Calu3 (cell line): ENCODE measurements around the gene ANKRD22. TPM values are rescaled to one million over a fixed set of nuclear protein-coding genes. Genes with fewer than 3 reads are reported as not detected.

Experiments
- BruUV-seq: library from RNA; stranded (reverse); fragments of 400-500 nt; replicated peaks from 2 replicates; lab custom pipeline; 2021; lab: Mats Ljungman, UMichigan
- CTCF ChIA-PET: fragments of 300-600 bp; sonication (Branson Sonifier 250); formaldehyde crosslinking; loops from one replicate; lab custom pipeline; 2022; ENCODE audit warnings: antibody characterized with exemption; lab: Charles Lee
- DNase-seq: peaks from one replicate; pipeline ENCODE4 v3.0.0; 2022
- H3K27ac Mint-ChIP-seq: one replicate; pipeline ENCODE4 v1.8.0; 2022; ENCODE audit warnings: mixed read lengths; ENCODE audit not compliant: unreplicated experiment
- H3K27me3 Mint-ChIP-seq: one replicate; pipeline ENCODE4 v1.8.0; 2022; ENCODE audit warnings: mixed read lengths; ENCODE audit not compliant: unreplicated experiment
- H3K36me3 Mint-ChIP-seq: one replicate; pipeline ENCODE4 v1.8.0; 2022; ENCODE audit warnings: mild to moderate bottlenecking, moderate library complexity, mixed read lengths; ENCODE audit not compliant: insufficient read depth, unreplicated experiment
- H3K4me1 Mint-ChIP-seq: one replicate; pipeline ENCODE4 v1.8.0; 2022; ENCODE audit warnings: mild to moderate bottlenecking, low read depth, mixed read lengths; ENCODE audit not compliant: unreplicated experiment
- H3K4me3 Mint-ChIP-seq: one replicate; pipeline ENCODE4 v1.8.0; 2022; ENCODE audit warnings: mild to moderate bottlenecking, low read depth, moderate library complexity, mixed read lengths; ENCODE audit not compliant: unreplicated experiment
- H3K9me3 Mint-ChIP-seq: one replicate; pipeline ENCODE4 v1.8.0; 2022; ENCODE audit warnings: low read depth, mixed read lengths; ENCODE audit not compliant: unreplicated experiment
- intact Hi-C: fragments of 100-400 bp; cut with micrococcal nuclease; formaldehyde crosslinking; loops from one replicate; pipeline ENCODE4 v1.10.0; 2022; ENCODE audit not compliant: unreplicated experiment
- total RNA-seq: library from RNA; stranded (reverse); gene quantifications from 2 replicates; pipeline ENCODE4 v1.2.3, GENCODE V29; 2022
- TF ChIP-seq, protein P1 (sequence below): fragments of 200-600 bp; IDR thresholded peaks from one replicate; pipeline ENCODE4 v1.8.0; 2022; ENCODE audit warnings: antibody characterized with exemption; ENCODE audit not compliant: unreplicated experiment

ANKRD22 gene
- total RNA-seq, 1 experiment from 2014 or later: 20.6 TPM

GRCh38 chr10:88880282-88881076, 28.8 kb upstream of the ANKRD22 start:
- intact Hi-C loops: loop anchor here (5.0 kb wide), 1 partner anchor 43 kb away; no protein-coding TSS in a partner anchor
- no peaks in the 10 kb centered on the region for H3K27me3 Mint-ChIP-seq
- CTCF ChIA-PET: no interaction called here
- H3K27ac Mint-ChIP-seq: peak overlapping the region; percentile 73
- H3K36me3 Mint-ChIP-seq: peaks cover 21% of the 10 kb centered on the region
- BruUV-seq: no TSS peak
- H3K4me3 Mint-ChIP-seq: peak overlapping the region; percentile 92
- DNase-seq: peak; percentile 74
- H3K4me1 Mint-ChIP-seq: peaks cover 15% of the 10 kb centered on the region
- H3K9me3 Mint-ChIP-seq: no peaks in the 10 kb centered on the region
- TF ChIP-seq, protein P1, sequence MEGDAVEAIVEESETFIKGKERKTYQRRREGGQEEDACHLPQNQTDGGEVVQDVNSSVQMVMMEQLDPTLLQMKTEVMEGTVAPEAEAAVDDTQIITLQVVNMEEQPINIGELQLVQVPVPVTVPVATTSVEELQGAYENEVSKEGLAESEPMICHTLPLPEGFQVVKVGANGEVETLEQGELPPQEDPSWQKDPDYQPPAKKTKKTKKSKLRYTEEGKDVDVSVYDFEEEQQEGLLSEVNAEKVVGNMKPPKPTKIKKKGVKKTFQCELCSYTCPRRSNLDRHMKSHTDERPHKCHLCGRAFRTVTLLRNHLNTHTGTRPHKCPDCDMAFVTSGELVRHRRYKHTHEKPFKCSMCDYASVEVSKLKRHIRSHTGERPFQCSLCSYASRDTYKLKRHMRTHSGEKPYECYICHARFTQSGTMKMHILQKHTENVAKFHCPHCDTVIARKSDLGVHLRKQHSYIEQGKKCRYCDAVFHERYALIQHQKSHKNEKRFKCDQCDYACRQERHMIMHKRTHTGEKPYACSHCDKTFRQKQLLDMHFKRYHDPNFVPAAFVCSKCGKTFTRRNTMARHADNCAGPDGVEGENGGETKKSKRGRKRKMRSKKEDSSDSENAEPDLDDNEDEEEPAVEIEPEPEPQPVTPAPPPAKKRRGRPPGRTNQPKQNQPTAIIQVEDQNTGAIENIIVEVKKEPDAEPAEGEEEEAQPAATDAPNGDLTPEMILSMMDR: no peak

DNA sequence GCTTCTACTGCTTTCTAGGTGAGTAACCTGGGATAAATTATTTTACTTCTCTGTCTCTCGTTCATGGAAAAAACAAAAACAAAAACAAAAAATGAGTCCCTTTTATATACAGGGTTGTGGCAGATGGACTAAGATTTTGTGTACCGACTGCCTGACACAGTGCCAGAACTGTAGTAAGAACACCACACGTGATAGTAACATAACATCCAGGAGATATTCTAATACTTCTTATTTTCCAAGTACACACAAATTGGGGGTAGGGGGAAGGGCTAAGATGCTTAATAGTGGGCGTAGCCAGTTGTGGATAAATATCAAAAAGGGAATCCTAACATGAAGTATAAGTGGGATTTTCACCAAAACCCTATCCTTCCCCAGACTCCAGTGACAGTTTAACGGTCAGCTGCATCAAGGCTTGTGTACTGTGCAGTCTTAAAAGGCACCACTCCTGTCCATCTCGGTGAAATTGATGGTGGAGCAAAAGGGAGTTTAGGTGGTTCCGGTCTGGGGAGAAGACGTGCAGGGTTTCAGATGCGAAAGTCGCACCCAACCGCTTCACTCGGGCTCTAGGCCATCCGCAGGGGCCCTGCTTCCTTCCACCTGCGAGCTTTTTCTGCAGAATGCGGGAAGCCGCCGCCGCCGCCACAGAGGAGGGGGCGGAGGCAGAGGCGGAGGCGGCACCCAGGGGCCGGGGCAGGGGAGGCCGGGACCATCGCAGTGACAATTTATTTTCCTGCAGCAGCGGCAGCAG, 28.1 kb upstream of the ANKRD22 start, which contains the start of gene STAMBPL1:
Gene STAMBPL1, plus strand, starts transcription at position 712 of the 748 bp plus-strand sequence. CDS start 21,464 bp downstream, outside the sequence.
- peaks cover 21% of the 10 kb centered on the region for H3K36me3 Mint-ChIP-seq
- no TSS peak for BruUV-seq
- CTCF ChIA-PET: interaction anchor here (0.6 kb wide), 1 partner anchor 304 kb away, joined by 3 read pairs; no protein-coding TSS in a partner anchor
- peak; percentile 45 for DNase-seq
- H3K4me1 Mint-ChIP-seq: peaks cover 15% of the 10 kb centered on the region
- no peaks in the 10 kb centered on the region for H3K9me3 Mint-ChIP-seq
- peak within 1 kb of the TSS; percentile 73 for H3K27ac Mint-ChIP-seq
- TF ChIP-seq, protein P1: no peak
- H3K27me3 Mint-ChIP-seq: no peaks in the 10 kb centered on the region
- peak within 1 kb of the TSS; percentile 92 for H3K4me3 Mint-ChIP-seq
- intact Hi-C loops: loop anchor here (5.0 kb wide), 1 partner anchor 42 kb away; no protein-coding TSS in a partner anchor

GRCh38 chr10:88877298-88877697, 25.7 kb upstream of the ANKRD22 start:
- Mint-ChIP-seq H3K27ac (no peak overlapping the region), H3K27me3 (no peaks in the 10 kb centered on the region), H3K9me3 (no peaks in the 10 kb centered on the region), H3K4me3 (no peak overlapping the region), H3K4me1 (no peaks in the 10 kb centered on the region), H3K36me3 (peaks cover 21% of the 10 kb centered on the region)
- no TSS peak for BruUV-seq
- no peak for DNase-seq
- intact Hi-C loops: no loop called here
- CTCF ChIA-PET: no interaction called here
- TF ChIP-seq, protein P1: no peak

DNA sequence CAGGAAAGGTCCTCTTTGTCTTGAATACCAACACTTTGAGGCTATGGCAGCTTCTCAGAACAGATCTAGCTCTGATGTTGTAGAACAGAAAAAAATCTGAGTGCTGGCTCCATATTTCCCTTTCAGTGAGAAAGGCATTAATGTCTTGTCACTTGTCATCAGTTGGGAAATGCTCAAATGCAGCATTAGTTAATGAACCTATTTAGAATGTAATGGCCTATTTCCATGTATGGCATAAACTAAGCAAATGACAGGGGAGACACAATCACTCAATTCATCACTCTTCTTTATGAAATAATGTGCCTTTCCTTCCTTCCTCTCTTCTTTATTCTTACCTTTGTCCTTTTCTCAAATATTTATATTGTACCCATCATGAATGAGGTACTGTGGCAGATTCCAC, 23.4 kb upstream of the ANKRD22 start:
- H3K4me3 Mint-ChIP-seq: no peak overlapping the region
- BruUV-seq: no TSS peak
- CTCF ChIA-PET: no interaction called here
- peaks cover 7% of the 10 kb centered on the region for H3K36me3 Mint-ChIP-seq
- TF ChIP-seq, protein P1: no peak
- H3K9me3 Mint-ChIP-seq: no peaks in the 10 kb centered on the region
- H3K4me1 Mint-ChIP-seq: no peaks in the 10 kb centered on the region
- no peak overlapping the region for H3K27ac Mint-ChIP-seq
- DNase-seq: no peak
- H3K27me3 Mint-ChIP-seq: no peaks in the 10 kb centered on the region
- intact Hi-C loops: no loop called here
